Measurements from ENCODE around the gene UNC13A.

Gene UNC13A

DNA sequence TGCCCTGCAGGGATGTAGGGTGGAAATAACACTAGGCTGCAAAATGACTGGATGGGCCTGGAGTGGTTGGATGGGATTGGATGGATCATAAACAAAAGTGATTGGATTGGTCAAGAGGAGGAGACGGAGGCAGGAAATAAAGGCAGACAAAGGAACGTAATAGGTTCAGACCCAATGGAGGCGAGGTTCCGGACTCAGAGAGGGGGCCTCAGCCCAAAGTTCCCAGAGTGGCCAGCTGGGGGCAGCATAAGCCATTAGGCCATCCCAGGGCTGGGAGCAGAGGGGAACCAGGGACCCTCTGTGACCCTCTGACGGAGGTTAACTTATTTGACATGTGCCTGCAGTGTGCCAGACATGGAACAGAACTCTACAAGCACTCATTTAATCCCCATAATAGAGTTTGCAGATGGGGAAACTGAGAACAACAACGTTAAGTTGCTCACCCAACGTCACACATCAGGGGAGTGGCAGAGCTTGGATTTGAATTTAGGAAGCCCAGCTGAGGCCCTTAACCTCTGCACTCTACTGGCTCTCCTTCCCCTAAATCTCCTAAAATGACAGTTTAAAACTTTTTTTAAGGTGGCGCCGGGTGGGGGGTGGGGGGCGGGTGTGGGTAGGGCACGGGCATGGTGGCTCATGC lies 15.8 kb upstream of the UNC13A start:
- DNase-seq, result peak; percentile 85 to 86

DNA sequence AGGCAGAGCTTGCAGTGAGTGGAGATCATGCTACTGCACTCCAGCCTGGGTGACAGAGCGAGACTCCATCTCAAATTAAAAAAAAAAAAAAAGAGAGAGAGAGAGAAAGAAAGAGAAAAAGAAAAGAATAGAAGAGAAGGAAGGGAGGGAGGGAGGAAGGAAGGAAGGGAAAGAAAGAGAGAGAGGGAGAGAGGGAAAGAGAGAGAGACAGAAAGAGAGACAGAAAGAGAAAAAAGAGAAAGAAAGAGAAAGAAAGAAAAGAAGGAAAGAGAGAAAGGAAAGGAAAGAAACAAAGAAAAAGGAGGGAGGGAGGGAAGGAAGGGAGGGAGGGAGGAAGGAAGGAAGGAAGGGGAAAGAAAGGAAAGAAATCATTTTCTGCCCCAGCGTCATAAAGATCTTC lies 7.0 kb upstream of the UNC13A start:
- no peak for DNase-seq

DNA sequence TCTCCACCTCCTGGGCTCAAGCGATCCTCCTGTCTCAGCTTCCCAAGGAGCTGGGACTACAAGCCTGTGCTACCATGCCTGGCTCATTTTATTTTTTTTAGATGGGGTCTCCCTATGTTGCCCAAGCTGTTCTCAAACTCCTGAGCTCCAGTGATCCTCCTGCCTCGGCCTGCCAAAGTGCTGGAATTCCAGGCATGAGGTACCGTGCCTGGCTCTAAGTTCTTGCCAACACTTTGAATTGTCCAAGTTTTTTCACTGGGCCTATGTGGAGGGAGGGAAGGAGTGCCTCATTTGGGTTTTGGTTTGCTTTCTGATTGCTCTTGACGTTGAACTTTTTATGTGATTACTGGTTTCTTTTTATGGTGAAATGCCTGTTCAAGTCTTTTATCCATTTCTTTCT lies 4.4 kb upstream of the UNC13A start:
- DNase-seq, result no peak

DNA sequence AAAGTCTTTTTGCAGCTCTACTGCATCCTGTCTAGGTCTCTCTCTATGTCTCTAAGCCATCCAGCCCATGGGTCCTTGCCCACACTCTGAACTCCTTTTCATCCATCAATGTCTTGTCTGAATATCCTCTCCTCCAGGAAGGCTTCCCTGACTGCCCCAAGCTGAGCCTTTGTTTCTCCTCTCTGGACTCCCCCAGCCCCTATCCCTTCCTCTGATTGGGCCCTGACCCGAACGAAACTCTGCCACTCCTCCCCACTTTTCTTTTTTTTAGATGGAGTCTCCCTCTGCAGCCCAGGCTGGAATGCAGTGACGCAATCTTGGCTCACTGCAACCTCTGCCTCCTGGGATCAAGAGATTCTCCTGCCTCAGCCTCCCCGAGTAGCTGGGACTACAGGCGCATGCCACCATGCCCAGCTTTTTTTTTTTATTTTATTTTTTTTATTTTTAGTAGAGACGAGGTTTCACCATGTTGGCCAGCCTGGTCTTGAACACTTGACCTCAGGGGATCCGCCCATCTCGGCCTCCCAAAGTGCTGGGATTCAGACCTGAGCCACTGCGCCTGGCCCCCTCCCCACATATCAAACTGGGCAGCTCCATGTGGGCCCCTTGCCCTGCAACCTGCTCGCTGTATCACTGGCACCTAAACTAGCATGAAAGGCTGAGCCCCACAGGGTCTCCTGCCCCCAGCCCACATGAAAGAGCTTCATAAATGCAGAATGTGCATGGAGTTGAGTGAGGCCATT lies 870 bp upstream of the UNC13A start:
- DNase-seq, result no peak

DNA sequence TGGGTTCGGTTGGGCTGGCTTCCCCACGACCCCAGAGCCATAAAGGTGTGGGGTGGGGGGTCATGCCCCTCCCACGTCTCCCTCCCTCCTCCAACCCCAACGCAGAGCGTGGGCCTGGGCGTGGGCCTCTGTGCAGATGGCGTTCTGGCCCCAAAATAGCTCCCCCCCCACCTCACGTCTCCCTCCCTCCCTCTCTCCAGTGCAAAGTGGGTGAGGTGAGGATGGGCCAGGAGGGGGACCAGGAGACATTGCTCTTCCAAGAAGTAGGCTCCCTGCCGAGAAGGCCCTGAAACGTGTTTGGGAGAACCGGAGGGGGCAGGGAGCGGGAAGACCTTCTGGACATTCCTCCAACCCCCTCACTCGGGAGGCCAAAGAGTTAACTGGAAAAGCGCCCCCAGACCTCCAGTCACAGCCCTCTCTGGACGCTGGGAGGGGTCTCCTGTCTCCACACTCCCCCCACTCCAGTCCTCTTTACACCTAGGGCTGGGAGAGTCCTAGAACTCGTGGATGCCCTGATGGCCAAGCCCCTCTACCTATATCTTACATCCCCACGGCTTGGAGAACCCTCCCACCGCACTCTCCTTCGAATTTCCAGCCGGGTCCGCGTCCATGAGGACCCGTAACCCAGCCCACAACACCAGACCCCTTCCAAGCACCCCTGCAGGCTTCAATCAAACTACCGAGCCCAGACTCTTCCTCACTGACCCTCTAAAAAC lies 855 bp downstream of the UNC13A start:
- no peak for DNase-seq

DNA sequence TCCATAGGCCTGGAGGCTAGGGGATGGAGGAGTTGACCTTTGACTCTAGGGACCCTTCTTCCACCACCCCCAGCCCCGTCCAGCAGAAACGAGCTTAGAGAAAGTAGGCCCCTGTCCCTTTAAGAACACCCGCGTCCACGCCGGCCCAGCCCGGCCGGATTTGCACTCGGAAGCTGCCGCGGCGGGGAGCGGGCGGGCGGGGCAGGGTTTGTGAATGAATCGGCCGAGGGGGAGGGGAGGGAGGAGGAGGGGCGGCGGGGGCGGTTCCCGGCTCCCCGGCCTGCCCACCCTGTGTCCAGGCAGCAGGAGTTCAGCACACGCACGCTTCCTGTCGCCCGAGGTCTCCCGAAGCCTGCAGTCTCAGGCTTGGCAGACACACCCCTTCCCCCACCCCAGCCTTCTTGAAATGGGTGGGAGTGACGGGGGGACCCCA lies 1.5 kb downstream of the UNC13A start:
- DNase-seq, result peak in 1 of 2 experiments; percentile 27

DNA sequence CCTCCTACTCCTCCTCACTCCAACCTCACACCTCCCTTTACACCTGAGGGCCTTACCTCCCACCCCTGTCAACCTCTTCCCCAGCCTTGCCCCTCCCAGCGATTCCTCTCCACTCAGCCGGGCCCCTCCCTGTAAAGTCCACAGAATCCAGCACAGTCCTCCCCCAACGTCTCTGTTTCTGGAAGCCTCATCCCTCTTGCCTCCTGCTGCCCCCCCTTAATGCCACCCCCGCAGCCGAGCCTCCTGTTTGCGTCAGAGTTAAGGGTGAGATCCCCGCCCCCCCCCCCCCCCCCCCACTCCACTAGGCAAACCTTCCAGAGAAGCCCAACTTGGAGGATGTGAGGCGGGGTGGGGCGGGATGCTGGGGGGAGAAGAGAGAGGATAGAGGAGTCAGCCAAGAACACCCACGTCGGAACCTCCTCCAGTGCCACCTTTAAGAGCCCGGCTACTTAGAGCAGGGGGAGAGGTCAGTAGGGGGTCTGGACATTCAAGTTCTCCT lies 2.1 kb downstream of the UNC13A start:
- no peak for DNase-seq

DNA sequence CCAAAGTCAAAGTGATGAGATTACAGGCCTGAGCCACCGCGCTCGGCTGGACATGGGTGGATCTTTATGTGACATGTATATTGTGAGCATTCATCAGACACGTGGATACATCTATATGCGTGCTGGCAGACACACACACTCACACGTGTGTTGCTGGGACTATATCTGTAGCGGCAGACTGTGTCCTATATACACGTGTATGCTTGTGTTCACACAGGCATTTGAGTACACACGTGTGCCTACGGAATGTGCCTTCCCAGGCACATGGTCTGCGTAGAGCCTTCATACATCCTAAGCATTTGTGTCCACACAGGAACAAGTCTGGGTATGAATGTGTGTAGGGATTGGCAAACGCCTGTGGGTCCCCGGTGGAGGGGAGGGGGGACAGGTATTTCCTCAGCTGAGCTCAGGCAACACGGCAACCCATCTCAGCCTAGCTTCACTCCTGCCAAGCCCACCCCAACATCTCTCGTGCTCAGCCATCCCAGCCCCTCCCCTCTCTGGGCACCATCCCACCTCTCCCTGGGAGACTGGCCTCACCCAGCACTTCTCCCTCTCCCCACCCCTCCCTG lies 2.6 kb downstream of the UNC13A start:
- no peak for DNase-seq

DNA sequence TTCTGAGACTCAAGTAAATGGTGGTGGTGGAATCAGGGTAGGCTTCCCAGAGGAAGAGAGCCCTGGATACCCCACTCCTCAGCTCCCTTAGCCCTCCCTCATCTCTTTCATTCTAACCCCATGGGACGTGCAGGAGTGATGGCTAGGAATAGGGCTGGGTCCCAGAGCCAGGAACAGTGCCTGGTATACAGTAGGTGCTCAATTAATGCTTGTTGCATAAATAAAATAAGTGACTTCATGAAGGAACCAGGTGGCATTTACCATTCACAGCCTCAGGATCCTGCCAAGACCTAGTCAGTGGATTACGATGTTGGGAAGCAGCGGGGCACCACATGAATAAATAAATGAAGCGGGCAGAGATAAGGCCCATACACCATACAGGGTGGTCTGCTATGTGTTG lies 3.9 kb downstream of the UNC13A start:
- DNase-seq, result no peak

DNA sequence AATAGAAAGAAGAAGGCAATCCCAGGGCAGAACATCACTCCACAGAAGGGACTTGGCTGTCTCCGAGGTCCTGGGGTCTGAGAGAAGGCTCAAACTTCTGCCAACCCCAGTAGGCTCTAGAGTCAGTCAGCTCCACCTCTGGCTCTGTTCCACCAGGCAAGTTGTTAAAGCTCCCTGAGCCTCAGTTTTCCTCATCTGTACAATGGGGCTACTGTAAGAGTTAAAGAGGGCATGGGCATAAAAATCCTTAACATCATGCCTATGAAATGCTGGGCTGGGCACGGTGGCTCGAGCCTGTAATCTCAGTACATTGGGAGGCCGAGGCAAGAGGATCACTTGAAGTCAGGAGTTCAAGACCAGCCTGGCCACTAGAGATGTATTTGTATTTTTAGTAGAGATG lies 5.1 kb downstream of the UNC13A start:
- DNase-seq, result no peak

DNA sequence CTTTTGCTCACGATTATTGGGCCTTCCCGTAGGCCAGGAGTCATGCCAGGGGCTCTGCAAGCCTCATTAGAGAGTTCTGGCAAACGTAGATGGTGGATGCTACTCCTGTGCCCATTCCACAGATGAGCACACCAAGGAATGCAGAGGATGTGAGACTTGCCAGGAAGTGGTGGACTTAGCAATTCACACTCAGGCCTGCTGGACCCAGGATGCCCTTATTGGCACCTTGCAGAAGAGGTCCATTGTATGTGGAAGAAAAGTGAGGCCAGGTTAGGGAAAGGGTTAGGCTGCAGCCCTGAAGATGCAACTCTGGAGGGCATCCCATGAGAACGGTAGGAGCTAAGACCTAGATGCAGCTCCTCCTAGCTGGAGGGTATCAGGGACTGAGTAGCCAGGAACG lies 5.9 kb downstream of the UNC13A start:
- DNase-seq, result no peak

DNA sequence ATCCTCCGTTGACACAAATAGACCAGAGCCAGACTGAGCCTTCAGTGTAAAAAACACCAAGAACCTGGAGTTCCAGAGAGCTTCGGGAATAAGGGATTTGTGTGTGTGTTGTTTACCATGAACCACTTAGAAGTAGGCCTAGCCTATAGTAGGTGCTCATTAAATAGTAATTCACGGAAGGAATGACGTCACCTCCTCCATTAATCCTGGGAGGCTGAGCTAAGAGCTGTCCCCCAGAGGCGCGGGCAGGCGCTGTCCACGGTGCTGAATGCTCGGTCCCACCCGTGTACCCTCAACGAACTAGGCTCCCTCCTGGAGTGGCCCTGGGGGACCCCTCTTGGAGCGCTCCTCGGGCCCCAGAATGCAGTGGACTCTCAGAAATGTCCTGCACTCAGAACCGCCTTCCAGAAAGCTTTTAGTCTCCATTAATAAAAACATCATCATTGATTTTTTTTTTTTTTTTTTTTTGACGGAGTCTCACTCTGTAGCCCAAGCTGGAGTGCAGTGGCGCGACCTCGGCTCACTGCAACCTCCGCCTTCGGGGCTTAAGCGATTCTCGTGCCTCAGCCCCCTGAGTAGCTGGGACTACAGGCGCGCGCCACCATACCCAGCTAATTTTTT lies 6.5 kb downstream of the UNC13A start:
- peak; percentile 37 to 46 for DNase-seq

DNA sequence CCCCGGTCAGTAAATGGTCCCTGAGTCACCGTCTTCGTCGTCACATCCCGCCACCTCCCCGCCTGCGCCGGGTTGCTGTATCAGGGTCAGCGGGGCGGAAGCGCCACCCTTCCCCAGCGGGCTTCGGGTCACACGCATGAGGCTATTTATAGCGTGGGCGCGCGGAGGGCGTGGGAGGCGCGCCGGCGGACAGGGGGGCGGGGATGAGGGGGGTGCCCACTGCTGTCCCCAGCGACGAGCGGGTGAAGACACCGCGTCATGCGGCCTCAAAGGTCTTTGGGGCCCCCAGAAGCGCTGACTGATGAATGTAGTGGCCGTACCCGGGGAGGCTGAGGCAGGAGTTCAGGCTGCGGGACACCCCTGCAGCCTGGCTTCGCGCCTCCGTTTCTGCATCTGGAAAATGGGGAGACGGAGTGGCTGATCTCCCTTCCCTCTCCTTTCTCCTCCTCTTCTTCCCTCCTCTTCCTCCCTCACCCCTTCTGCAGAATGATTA lies 7.9 kb downstream of the UNC13A start:
- peak; percentile 63 to 67 for DNase-seq

DNA sequence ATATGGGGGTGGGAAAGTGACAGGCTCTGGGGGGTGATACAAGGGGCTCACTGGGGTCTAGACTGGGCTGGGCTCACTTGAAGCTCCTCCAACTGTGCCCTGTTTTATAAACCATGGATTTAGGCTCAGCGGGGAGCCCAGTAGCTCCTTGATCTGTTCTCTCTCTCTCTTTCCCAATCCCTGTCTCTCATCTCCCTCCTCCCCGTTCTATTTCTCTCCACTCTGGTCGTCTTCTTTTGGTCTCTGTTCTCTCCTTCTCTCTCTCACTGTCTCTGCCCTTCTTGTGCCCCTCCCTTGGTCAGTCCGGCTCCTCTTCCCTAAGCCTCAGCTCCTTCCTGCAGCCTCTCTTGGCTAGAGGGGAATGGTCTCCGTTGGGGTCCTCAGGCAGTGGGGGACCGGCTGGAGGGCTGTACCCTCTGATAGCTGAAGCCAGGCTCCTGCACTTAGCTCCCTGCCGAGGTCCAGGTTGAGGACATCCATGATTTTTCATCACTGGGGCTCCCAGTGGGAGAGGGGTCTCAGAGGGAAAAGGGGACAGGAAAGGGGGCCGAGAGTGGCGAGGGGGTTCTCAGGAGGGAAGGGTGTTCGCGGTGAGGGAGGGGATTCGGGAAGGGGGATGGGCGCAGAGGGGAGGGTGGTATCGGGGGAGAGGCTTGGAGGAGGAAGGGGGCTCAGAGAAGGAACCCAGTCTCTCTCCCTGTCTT lies 8.5 kb downstream of the UNC13A start:
- DNase-seq, result no peak

DNA sequence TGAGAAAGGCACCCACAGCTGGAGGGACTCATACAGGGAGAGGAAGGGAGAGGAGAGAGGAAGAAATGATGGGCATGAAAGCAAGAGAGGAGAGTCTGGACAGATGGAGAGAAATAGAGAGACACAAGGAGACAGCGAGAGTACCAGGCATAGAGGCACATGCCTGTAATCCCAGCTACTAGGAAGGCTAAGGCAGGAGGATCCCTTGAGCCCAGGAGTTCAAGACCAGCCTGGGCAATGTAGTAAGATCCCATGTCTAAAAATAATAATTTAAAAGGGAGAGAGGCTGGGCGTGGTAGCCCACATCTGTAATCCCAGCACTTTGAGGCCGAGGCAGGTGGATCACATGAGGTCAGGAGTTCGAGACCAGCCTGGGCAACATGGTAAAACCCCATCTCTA lies 9.3 kb downstream of the UNC13A start:
- DNase-seq, result no peak

DNA sequence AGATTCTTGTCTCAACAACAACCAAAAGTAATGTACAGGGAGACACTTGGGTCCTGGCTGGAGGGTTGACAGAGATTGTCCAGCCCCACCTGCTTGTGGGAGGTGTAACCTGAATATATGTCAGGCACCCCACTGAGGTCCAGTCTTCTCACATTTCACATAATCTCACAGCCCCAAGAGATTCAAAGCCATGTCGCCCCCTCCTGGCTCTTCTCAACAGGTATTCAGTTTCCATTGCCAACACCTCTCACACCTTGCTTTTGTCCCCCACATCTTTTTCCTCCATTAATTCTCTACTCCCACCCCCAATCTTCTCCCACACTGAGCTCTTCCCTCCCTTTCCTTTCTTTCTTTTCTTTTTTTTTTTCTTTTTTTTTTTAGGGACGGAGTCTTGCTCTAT lies 11.2 kb downstream of the UNC13A start:
- DNase-seq, result no peak

DNA sequence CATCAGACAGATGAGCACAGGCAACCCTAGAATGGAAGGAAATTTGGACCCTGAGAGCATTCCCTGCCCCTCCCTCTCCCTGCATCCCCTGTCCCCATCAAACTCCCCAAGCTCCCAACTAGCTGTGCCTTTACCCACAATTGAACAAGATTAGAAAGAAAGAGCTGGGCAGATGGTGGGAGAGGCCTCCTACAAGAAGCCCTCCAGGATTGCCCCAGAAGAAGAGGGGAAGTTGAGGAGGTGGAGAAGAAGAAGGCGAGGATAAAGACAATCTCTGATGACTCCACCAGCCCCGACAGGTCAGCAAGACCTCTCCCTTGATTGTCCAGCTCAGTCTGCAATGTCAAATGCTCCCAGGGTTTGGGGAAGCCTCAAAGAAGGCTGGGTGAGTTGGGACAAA lies 11.9 kb downstream of the UNC13A start:
- DNase-seq, result no peak

DNA sequence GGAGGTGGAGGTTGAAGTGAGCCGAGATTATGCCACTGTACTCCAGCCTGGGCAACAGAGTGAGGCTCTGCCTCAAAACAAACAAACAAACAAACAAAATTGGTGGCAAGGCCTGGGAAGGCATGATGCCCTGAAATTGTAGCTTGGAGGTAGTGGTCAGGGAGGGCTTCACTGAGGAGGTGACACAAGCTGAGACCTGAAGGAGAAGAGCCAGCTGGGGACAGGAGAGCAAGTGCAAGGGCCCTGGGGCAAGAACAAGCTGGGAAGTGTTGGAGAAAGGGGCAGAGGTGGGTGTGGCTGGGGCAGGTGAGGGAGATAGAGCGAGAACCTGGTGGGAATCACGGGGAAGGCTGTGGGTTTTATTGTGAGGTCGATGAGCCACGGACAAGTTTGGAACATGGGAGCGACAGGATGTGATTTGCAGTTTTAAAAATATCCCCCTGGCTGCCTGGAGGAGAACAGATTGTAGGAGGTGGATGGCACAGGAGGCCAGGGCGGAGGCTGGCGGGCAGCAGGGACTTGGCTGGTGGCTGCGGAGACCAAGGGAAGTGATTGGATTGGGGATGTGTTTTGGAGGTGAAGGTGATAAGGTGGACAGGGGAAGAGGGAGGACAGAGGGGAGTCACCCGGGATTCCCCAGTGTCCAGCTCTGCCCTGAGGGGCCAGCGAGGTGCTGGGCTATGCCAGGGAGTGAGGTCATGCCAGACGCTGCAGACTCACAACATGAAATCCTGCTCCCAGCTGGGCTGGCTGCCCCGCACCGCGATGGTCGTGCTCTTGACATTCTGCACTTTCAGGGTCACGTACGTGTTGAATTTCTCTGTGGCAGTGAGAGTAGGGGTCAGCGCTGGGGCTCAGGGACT lies 14.0 kb downstream of the UNC13A start:
- DNase-seq, result no peak

DNA sequence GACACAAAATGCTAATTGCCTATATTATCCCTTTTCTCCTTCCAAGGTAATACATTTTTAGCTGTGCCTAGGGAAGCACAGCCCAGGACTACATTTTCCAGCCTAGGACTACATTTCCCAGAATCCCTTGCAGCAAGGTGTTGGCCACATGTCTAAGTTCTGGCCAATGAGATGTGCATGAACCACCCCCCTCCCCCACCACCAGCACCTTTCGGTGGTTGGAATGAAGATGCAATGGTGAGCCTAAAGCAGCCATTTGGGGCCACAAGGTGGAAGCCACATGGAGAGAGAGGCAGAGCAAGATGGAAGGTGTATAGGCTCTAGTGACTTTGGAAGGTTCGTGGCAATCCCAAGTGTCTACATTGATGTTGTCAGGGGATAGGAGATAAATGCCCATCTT lies 16.2 kb downstream of the UNC13A start:
- DNase-seq, result peak; percentile 46 to 49

DNA sequence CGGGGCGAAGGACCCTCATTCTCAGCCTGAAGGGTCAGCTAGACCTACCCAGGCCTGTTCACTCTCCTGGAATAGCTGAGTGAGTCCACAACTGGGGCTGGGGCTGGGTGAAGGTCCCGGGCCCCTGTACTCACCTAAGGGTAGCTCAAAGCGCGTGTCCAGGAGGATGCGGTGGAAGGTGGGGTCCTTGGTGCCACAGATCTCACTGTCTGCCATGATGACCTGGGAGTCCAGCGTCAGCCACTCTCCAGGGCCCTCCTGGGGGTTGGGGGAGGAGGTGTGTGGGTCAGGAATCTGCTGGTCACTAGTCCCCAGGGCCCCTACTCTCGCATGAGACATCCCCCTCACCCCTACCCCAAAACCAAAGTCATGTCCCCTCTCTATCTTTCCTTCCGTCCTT lies 18.7 kb downstream of the UNC13A start:
- no peak for DNase-seq

DNA sequence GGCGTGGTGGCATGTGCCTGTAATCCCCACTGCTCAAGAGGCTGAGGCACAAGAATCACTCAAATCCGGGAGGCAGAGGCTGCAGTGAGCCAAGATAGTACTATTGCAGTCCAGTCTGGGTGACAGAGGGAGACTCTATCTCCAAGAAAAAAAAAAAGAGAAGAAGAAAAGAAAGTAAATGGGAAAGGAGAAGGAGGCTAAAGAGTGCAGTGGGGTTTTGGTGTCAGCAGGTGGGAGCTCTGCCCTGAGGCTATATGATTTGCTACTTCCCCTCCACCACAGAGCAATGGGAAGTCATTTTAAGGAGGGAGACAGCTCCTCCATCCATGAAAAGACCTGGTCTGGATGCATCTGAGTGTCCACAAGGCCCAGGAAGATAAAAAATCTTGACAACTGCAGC lies 23.1 kb downstream of the UNC13A start:
- DNase-seq, result no peak
